Loucy (cell line): ENCODE results near the gene ATG7.

Experiments used
- EZH2phosphoT487 ChIP-seq: fragments of 200-600 bp; IDR thresholded peaks from 2 replicates; pipeline ENCODE4 v1.6.1; 2018; ENCODE audit warnings: antibody characterized with exemption, mild to moderate bottlenecking, moderate library complexity, borderline replicate concordance
- TF ChIP-seq, protein P1 (sequence below): fragments of 200-600 bp; sonication (generic); conservative IDR thresholded peaks from 2 replicates; pipeline ENCODE4 v1.5.1; 2014; ENCODE audit warnings: mild to moderate bottlenecking, antibody characterized with exemption, low read length

DNA sequence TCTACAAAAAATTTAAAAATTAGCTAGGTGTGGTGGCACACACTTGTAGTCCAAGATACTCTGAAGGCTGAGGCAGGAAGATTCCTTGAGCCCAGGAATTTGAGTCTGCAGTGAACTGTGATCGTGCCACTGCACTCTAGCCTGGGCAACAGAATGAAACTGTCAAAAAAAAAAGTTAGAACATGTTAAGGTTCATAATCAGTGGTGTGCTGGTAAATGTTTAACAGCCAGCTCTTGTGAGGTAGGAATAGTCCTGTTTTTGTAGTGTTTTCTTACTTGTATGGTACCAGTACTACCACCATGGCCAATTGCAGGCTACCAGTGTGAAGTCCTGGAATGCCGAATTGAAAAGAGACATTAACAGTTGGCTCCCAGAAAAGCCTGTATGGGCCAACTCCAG, 50.7 kb downstream of the ATG7 start:
- TF ChIP-seq, protein P1, sequence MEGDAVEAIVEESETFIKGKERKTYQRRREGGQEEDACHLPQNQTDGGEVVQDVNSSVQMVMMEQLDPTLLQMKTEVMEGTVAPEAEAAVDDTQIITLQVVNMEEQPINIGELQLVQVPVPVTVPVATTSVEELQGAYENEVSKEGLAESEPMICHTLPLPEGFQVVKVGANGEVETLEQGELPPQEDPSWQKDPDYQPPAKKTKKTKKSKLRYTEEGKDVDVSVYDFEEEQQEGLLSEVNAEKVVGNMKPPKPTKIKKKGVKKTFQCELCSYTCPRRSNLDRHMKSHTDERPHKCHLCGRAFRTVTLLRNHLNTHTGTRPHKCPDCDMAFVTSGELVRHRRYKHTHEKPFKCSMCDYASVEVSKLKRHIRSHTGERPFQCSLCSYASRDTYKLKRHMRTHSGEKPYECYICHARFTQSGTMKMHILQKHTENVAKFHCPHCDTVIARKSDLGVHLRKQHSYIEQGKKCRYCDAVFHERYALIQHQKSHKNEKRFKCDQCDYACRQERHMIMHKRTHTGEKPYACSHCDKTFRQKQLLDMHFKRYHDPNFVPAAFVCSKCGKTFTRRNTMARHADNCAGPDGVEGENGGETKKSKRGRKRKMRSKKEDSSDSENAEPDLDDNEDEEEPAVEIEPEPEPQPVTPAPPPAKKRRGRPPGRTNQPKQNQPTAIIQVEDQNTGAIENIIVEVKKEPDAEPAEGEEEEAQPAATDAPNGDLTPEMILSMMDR = no peak
- TF ChIP-seq EZH2phosphoT487 = no peak
